GM13977 (cell line): ENCODE measurements around the gene PPFIA1.
"Not testable (repeated sequence)": the region's sequence is repeated elsewhere in the genome, so short reads cannot be mapped to it uniquely, and the experiment has no call there.

Experiments used
- DNase-seq: peaks from one replicate; pipeline ENCODE4 v3.0.0; 2012; ENCODE audit warnings: low spot score
- CTCF ChIP-seq: IDR thresholded peaks from 2 replicates; pipeline ENCODE4 v1.5.1; 2012; ENCODE audit warnings: mild to moderate bottlenecking, control low read depth; ENCODE audit not compliant: insufficient read depth; ENCODE audit errors: extremely low read depth, missing control alignments
- in situ Hi-C: fragments of 300-500 bp; cut with MboI; formaldehyde crosslinking; loops from one replicate; pipeline ENCODE4 v1.12.0; 2022; ENCODE audit warnings: low sequenced_read_pairs, low pct_unique_long_range_greater_than_20kb, mixed read lengths, inconsistent platforms; ENCODE audit not compliant: unreplicated experiment

Gene PPFIA1

GRCh38 chr11:70384566-70385152 is 114.2 kb downstream of the PPFIA1 start:
- in situ Hi-C loops: no loop called here

GRCh38 chr11:70387564-70387963 is 117.1 kb downstream of the PPFIA1 start:
- TF ChIP-seq CTCF: no peak
- no peak for DNase-seq
- in situ Hi-C loops: no loop called here

More at GRCh38 chr11:70384566-70385152, 114.2 kb downstream of the PPFIA1 start:
- no peak for DNase-seq
- TF ChIP-seq CTCF: no peak

DNA sequence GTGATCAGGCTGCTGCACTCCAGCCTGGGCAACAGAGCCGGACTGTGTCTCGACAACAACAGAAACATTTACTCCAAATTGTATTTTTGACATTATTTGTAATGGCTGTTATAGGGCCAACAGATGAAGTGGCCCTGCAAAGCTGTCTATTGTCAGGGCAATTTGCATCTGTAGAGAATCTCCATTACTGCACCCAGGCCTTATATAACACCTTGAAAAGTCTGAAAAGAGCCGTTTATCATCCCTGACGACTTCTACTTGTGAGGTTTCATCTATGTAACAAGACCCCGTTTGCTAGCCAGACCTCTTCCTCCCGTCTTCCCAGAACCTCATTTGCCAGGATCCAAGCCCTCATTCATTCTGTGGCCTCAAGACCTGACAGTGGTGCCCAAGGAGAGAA is 118.7 kb downstream of the PPFIA1 start:
- no peak for DNase-seq
- in situ Hi-C loops: no loop called here
- no peak for TF ChIP-seq CTCF

DNA sequence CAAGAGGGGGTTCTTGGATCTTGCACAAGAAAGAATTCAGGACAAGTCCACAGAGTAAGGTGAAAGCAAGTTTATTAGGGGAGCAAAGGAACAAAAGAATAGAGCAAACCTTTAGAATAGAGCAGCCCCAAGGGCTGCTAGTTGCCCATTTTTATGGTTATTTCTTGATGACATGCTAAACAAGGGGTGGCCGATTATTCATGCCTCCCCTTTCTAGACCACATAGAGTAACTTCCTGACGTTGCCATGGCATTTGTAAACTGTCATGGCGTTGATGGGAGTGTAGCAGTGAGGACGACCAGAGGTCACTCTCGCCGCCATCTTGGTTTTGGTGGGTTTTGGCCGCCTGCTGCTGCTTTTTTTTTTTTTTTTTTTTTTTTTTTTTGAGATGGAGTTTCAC is 120.4 kb downstream of the PPFIA1 start:
- DNase-seq, in situ Hi-C loops: not testable (repeated sequence)

- in situ Hi-C loops: no loop called here
These were observed 123.9 kb downstream of the PPFIA1 start for GRCh38 chr11:70394211-70394950.

GRCh38 chr11:70397336-70397982 is 127.0 kb downstream of the PPFIA1 start:
- in situ Hi-C loops: no loop called here
- TF ChIP-seq CTCF: no peak
- no peak for DNase-seq

More at GRCh38 chr11:70394211-70394950, 123.9 kb downstream of the PPFIA1 start:
- no peak for TF ChIP-seq CTCF
- DNase-seq: no peak
